Liver (tissue), 9 donors: Measurements from ENCODE around the gene FAM131C. TPM values are rescaled to one million over a fixed set of nuclear protein-coding genes. Genes with fewer than 3 reads are reported as not detected.

ENCODE experiments used
- DNase-seq: peaks from one replicate; pipeline ENCODE4 v3.0.0-alpha.2; 2017; ENCODE audit warnings: low spot score
- H3K27ac ChIP-seq, 2 donors: one replicate each; pipeline ENCODE4 v1.7.0; 2013; ENCODE audit warnings: inconsistent platforms in 2 of 2, low read length in 2 of 2, control low read depth in 1 of 2, low read depth in 1 of 2, mild to moderate bottlenecking in 1 of 2
- H3K27me3 ChIP-seq, 4 donors: one replicate each; pipeline versions ENCODE4 v1.6.1 to v1.7.0; 2013; ENCODE audit warnings: low read length in 3 of 4, inconsistent platforms in 1 of 4, mild to moderate bottlenecking in 1 of 4, moderate library complexity in 1 of 4; ENCODE audit not compliant: control insufficient read depth in 4 of 4, insufficient read depth in 4 of 4
- H3K36me3 ChIP-seq, 4 donors: one replicate each; pipeline versions ENCODE4 v1.6.1 to v1.7.0; 2013; ENCODE audit warnings: low read length in 3 of 4, mild to moderate bottlenecking in 3 of 4, low read depth in 1 of 4, moderate library complexity in 1 of 4; ENCODE audit not compliant: control insufficient read depth in 4 of 4, insufficient read depth in 3 of 4
- H3K4me1 ChIP-seq, 4 donors: one replicate each; pipeline versions ENCODE4 v1.6.1 to v1.7.0; 2013; ENCODE audit warnings: low read length in 3 of 4, mild to moderate bottlenecking in 3 of 4, moderate library complexity in 1 of 4; ENCODE audit not compliant: control insufficient read depth in 4 of 4, insufficient read depth in 4 of 4
- H3K4me3 ChIP-seq, 3 donors: one replicate each; pipeline versions ENCODE4 v1.6.1 to v1.7.0; 2013; ENCODE audit warnings: low read length in 3 of 3, control low read depth in 1 of 3, low read depth in 1 of 3, mild to moderate bottlenecking in 1 of 3
- H3K9ac ChIP-seq, 2 donors: one replicate each; pipeline ENCODE4 v1.7.0; 2013; ENCODE audit warnings: low read length in 2 of 2, mild to moderate bottlenecking in 2 of 2, moderate library complexity in 2 of 2, control low read depth in 1 of 2, low read depth in 1 of 2
- H3K9me3 ChIP-seq, 4 donors: one replicate each; pipeline versions ENCODE4 v1.6.1 to v1.7.0; 2013; ENCODE audit warnings: low read length in 3 of 4; ENCODE audit not compliant: control insufficient read depth in 4 of 4
- ATF3 ChIP-seq: IDR thresholded peaks from 2 replicates; pipeline ENCODE4 v1.6.1; 2016; ENCODE audit warnings: antibody characterized with exemption
- EGR1 ChIP-seq, 2 donors: IDR thresholded peaks; 2 replicates each; pipeline ENCODE4 v1.6.1; 2016 to 2018; ENCODE audit warnings: antibody characterized with exemption in 2 of 2, low read depth in 2 of 2
- FOXA1 ChIP-seq: IDR thresholded peaks from 2 replicates; pipeline ENCODE4 v1.6.1; 2016; ENCODE audit warnings: antibody characterized with exemption
- FOXA2 ChIP-seq: IDR thresholded peaks from 2 replicates; pipeline ENCODE4 v1.6.1; 2016; ENCODE audit warnings: antibody characterized with exemption
- GABPA ChIP-seq, 2 donors: IDR thresholded peaks in 1 of 2; conservative IDR thresholded peaks in 1 of 2; 2 replicates each; pipeline ENCODE4 v1.6.1; 2016; ENCODE audit warnings: antibody characterized with exemption in 2 of 2, mild to moderate bottlenecking in 1 of 2, moderate library complexity in 1 of 2
- HNF4A ChIP-seq, 2 donors: conservative IDR thresholded peaks; 2 replicates each; pipeline ENCODE4 v1.6.1; 2016; ENCODE audit warnings: antibody characterized with exemption in 2 of 2, mild to moderate bottlenecking in 2 of 2
- HNF4G ChIP-seq: IDR thresholded peaks from 2 replicates; pipeline ENCODE4 v1.6.1; 2016; ENCODE audit warnings: antibody characterized with exemption
- JUND ChIP-seq, 2 donors: IDR thresholded peaks; 2 replicates each; pipeline ENCODE4 v1.6.1; 2016; ENCODE audit warnings: antibody characterized with exemption in 2 of 2
- MAX ChIP-seq: IDR thresholded peaks from 2 replicates; pipeline ENCODE4 v1.6.1; 2016; ENCODE audit warnings: antibody characterized with exemption
- NR2F2 ChIP-seq: IDR thresholded peaks from 2 replicates; pipeline ENCODE4 v1.6.1; 2016; ENCODE audit warnings: antibody characterized with exemption
- RAD21 ChIP-seq, 2 donors: IDR thresholded peaks; 2 replicates each; pipeline ENCODE4 v1.6.1; 2016; ENCODE audit warnings: antibody characterized with exemption in 2 of 2, mild to moderate bottlenecking in 2 of 2
- REST ChIP-seq: IDR thresholded peaks from 2 replicates; pipeline ENCODE4 v1.6.1; 2016; ENCODE audit warnings: antibody characterized with exemption, mild to moderate bottlenecking
- RXRA ChIP-seq, 2 donors: IDR thresholded peaks; 2 replicates each; pipeline ENCODE4 v1.6.1; 2017 to 2018; ENCODE audit warnings: antibody characterized with exemption in 2 of 2, mild to moderate bottlenecking in 1 of 2
- SP1 ChIP-seq: IDR thresholded peaks from 2 replicates; pipeline ENCODE4 v1.6.1; 2018; ENCODE audit warnings: antibody characterized with exemption, mild to moderate bottlenecking
- TAF1 ChIP-seq: conservative IDR thresholded peaks from 2 replicates; pipeline ENCODE4 v1.6.1; 2016; ENCODE audit warnings: antibody characterized with exemption, mild to moderate bottlenecking
- YY1 ChIP-seq: IDR thresholded peaks from 2 replicates; pipeline ENCODE4 v1.6.1; 2016; ENCODE audit warnings: antibody characterized with exemption, mild to moderate bottlenecking
- WGBS: extraction: QIAGEN DNeasy Blood & Tissue Kit; methylation state at CpG from one replicate; pipeline ENCODE4 v1.1.7; 2013; 5-methylcytosine and 5-hydroxymethylcytosine counted together
- polyA plus RNA-seq, 2 donors: library from polyadenylated mRNA; stranded (reverse) in 1 of 2; unstranded in 1 of 2; fragments of 200-250 nt in 1 of 2; fragments of >200 nt in 1 of 2; fragmentation: Nextera tagmentation in 1 of 2; extraction: Ambion mirVana in 1 of 2; gene quantifications; one replicate each; pipeline versions ENCODE4 v1.2.1 to v1.2.3, GENCODE V29; 2013 to 2015
- total RNA-seq, 2 donors: library from RNA; depleted of rRNA; stranded (reverse); fragments of >200 nt; gene quantifications; one replicate each; pipeline ENCODE4 v1.2.3, GENCODE V29; 2014
- donor health status: healthy.
- donor health status: healthy.
- donor health status: healthy.
- donor health status: healthy.
- donor health status: healthy.

Gene FAM131C
- total and polyA plus RNA-seq, 4 donors, result 0.05 to 0.92 TPM; not detected in 2

GRCh38 chr1:16012590-16013219, 60.7 kb downstream of the FAM131C start:
- DNase-seq, result peak; percentile 75
- no peak overlapping the region for H3K9ac ChIP-seq
- H3K4me3 ChIP-seq, result peak overlapping the region in 1 of 3 donors; percentile 41
- no peaks in the 10 kb centered on the region for H3K36me3 ChIP-seq
- TF ChIP-seq RAD21 (IDR thresholded peaks at IDR 0.05) (peak in 1 of 2 donors; percentile 39), SP1 (peak; percentile 27), RXRA (IDR thresholded peaks at IDR 0.05) (peak in 1 of 2 donors; percentile 12), FOXA2 (no peak)
- peak overlapping the region in 1 of 2 donors; percentile 25 for H3K27ac ChIP-seq
- no peaks in the 10 kb centered on the region for H3K9me3 ChIP-seq
- H3K27me3 ChIP-seq, result no peaks in the 10 kb centered on the region
- peaks cover 0 to 10% (median 6%) of the 10 kb centered on the region in 4 donors for H3K4me1 ChIP-seq
- 5% methylated on average over 36 of the region's 36 CpGs for WGBS

- Histone ChIP-seq H3K4me3 (no peak overlapping the region), H3K9ac (no peak overlapping the region), H3K36me3 (no peaks in the 10 kb centered on the region), H3K4me1 (peaks cover 0 to 10% (median 6%) of the 10 kb centered on the region in 4 donors), H3K9me3 (no peaks in the 10 kb centered on the region), H3K27ac (no peak overlapping the region), H3K27me3 (no peaks in the 10 kb centered on the region)
- 94% methylated on average over 11 of the region's 11 CpGs for WGBS
- TF ChIP-seq EGR1 (IDR thresholded peaks at IDR 0.05; ENCODE audit: low read depth in 2 of 2), result no peak
- TF ChIP-seq FOXA1, result no peak
- no peak for TF ChIP-seq REST
- no peak for TF ChIP-seq JUND (IDR thresholded peaks at IDR 0.05)
- TF ChIP-seq ATF3, result no peak
- no peak for TF ChIP-seq HNF4G
- TF ChIP-seq TAF1, result no peak
- no peak for TF ChIP-seq MAX
- TF ChIP-seq RAD21 (IDR thresholded peaks at IDR 0.05), result no peak
- no peak for TF ChIP-seq YY1
- no peak for TF ChIP-seq NR2F2
- no peak for TF ChIP-seq HNF4A (conservative IDR thresholded peaks at IDR 0.05)
- TF ChIP-seq FOXA2, result no peak
- TF ChIP-seq GABPA (IDR thresholded peaks at IDR 0.05 in 1 of 2, conservative IDR thresholded peaks at IDR 0.05 in 1 of 2), result no peak
- DNase-seq, result no peak
These were observed 61.4 kb downstream of the FAM131C start for GRCh38 chr1:16011936-16012589.
